ENCODE data around the gene LRCH1.

The LRCH1 gene

DNA sequence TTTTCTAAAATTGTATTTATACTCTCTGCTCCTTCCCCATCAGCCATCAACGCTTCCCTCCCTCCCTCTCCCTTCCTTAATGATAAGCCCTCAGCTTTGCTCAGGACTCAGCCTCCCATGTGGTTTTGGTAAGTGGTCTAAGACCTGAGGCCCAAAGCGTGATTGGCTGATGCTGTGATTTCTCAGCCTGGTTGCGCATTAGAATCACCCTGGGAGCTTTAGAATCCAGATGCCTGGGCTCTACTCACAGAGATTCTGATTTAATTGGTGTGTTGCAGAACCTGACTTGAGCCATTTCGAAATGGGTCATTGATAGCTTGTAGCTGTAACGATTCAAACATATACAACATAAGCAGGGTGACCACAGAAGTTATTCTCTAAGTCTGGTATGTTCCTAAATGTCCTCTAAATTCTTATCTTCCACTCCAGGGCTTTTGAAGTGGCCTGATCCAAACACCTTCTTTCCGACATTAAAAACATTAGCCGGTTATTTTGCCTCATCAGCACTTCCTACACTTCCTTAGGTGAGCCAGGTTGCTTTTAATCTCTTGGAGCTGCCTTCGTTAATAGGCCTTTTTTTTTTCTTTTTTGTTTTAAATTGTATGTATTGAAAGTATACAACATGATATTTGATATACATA, 60.6 kb downstream of the LRCH1 start:
- DNase-seq (ENCODE audit: low read depth in 2 of 2): no peak

DNA sequence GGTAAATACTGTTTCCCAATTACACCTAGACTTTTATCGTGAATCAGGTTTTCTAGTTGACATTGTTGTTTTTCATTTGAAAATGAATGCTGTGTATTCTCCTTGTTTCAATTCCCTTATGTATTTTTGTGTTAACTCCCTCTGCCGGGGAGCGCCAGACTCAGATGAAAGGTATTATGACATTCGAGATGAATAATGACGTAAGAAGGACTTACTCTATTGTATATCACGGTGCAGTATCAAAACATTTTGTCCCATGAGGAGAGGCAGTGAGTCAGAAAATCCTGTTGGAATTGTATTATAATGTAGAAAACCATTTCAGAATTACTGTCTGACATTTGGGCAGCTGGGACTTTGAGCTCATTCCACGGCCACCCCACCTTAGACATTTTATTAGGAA, 61.6 kb downstream of the LRCH1 start:
- DNase-seq (ENCODE audit: low read depth in 2 of 2): no peak

DNA sequence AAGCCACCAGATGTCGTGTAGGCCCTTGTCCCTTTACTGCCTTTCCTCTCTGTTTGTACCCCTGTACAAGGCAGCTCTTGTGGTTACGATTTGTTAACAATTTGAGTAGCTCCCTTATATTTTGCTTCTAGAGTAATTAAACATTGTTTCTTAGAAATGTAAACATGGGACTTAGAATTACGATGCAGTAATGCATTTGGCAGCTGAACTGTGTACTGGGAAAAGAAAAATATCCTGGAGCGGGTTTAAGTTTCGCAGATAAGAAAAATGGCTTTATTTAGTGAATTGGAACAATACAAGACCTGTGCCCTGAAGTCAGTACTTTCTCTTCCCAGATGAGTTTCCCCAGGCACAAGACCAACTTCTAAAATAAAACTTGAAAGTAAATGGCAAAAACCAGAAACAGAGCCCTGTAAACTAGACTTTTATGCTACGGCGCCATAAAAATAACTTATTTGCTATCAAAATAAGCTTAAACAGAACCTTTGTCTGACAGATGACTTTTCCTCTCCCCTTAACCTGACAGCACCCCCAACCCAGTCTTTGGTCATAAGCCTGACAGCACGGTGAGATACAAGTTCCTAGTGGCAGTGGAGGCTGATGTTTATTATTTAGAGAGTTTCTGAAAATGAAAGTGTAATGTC, 63.0 kb downstream of the LRCH1 start:
- no peak for DNase-seq (ENCODE audit: low read depth in 2 of 2)

DNA sequence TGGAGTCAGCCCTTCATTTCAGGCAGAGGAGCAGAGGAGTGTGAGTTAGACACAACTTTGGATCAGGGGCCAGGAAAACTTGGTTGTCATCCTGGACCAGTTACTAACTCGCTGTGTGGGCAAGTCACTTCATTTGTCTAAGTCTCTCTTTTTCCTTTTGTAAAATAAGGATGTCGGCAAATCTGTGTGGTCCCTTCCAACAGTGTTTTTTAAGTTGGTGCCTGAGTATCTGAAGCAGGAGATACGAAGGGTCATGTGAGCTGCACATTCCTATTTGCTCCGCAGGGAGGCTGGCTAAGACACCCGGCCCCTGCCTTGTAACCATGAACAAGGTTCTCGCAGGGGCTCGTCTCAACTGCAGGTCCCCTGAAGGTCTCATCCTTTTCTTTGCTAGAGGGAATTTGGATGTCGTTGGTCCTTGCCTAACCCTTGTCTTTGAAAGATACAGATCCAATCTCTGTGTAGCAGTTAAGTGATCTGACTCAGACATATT, 64.3 kb downstream of the LRCH1 start:
- DNase-seq (ENCODE audit: low read depth in 2 of 2): no peak

DNA sequence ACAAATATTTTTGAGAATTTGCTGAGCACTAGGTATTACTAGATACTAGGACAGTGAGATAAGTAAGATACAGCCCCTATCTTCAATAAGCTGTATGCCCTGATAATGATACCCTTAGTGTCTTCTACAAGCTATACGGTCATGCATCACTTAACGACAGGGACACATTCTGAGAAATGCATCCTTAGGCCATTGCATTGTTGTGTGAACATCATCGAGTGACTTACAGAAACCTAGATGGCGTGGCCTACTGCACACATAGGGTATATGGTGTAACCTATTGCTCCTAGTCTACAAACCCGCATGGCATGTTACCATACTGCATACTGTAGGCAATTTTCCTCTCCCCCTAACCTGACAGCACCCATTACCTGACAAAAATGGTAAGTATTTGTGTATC, 64.9 kb downstream of the LRCH1 start:
- DNase-seq (ENCODE audit: low read depth in 2 of 2): no peak

DNA sequence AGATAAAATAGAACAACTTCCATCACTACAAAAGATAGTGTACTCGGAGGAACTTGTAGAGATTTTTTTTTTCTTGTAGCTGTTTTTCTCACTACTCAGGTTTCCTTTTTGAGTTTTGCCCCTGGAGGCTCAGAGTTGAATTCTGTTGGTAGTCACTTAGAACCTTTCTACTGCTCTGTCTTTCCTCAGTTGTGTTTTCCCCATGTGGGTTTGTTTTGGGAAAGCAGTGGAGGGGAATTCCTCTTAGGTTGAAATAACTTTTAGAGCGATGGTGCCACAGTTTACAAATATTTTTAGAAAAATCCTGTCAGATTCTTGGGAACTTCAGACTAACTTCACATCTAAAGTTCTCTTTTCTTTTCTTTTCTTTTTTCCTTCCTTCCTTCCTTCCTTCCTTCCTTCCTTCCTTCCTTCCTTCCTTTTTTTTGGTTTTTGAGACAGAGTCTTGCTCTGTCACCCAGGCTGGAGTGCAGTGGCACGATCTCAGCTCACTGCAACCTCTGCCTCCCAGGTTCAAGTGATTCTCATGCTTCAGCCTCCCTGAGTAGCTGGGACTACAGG, 65.8 kb downstream of the LRCH1 start:
- DNase-seq (ENCODE audit: low read depth in 2 of 2): no peak

DNA sequence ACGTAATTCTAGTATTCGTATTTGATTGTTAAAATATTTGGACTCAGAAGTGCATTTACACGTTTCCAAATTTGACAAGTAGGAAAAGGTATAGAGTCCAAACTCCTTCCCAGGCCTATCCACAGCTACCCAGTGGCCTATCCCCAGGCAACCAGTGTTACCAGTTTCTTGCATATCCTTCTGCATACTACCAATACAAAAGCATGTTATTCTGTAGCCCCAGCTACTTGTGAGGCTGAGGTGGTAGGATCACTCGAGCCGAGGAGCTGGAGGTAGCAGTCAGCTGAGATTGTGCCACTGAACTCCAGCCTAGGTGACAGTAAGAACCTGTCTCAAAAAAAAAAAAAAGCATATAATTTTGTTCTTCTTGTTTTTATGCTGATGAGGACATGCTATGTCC, 67.1 kb downstream of the LRCH1 start:
- no peak for DNase-seq (ENCODE audit: low read depth in 2 of 2)

DNA sequence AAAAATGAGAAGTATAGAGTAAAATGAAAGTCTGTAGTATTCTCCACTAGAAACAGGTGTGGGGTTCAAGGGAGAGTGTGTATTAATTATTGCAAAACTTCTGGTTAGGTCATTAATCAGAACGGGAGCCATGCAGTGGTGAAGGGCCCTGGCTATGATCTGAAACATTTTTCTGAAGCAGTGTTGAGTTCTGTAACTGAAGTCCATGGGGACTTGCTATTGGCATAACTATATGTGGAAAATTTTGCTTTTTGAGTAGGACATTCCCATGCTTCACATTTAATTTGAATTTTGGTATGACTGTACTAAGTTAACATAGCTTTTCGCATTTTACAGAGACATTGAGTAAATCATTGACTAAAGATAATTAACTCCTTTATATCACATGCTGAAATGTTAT, 67.5 kb downstream of the LRCH1 start:
- no peak for DNase-seq (ENCODE audit: low read depth in 2 of 2)

DNA sequence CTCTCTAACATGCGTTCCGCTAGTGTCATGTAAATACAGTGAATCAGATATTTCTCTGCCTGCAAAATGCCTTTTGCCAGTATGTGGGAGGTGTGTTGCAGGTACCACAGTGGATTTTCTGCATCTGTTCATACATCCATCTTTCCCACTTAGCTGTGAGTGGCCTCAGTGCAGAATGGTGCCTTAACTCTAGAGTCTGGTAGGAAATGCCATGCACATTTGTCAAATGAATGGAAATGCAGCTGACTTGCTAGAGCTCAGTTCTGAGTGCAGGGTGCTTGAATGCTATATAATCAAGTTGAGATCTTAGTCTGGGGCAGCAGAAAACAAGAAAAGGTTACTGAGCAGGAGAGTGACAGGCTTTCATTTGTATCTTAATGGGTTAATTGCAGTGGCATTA, 68.2 kb downstream of the LRCH1 start:
- DNase-seq (ENCODE audit: low read depth in 2 of 2): no peak

DNA sequence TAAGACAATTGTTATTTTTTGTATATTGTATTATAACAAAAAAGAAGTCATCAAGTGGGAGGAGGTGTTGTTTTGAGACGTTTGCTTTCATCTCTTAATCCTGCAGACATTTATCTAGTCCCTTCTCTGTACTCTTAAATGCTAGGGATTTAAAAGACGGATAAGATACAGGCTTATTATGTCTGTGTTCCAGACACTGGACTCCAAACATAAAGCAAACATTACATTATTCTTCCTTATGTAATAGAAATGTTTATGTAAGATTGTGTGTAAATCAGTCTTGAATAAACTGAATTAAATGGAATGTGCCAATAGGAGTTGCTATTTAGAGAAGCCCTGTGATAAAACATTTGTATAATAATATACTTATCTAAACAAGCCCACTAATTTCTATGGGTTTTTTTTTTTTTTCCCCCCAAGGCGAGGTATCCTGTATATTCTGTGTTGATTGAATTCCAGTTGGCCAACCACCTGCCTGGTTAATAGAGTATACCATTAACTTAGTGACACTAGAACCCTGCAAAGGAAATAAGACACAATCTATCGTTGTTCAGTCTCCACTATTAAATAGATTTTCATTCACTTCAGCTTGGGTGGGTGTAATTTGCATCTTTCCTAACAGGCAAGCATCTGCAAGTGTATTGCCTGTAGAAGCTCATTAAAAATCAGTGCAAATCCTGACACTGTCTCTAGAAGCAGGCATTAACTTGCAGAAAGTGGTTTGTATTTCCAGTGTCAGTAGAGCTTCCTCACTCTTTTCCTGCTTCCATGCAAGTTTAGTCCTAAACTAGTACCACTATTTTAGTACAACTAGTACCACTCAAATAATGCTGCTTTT, 69.0 kb downstream of the LRCH1 start:
- no peak for DNase-seq (ENCODE audit: low read depth in 2 of 2)

DNA sequence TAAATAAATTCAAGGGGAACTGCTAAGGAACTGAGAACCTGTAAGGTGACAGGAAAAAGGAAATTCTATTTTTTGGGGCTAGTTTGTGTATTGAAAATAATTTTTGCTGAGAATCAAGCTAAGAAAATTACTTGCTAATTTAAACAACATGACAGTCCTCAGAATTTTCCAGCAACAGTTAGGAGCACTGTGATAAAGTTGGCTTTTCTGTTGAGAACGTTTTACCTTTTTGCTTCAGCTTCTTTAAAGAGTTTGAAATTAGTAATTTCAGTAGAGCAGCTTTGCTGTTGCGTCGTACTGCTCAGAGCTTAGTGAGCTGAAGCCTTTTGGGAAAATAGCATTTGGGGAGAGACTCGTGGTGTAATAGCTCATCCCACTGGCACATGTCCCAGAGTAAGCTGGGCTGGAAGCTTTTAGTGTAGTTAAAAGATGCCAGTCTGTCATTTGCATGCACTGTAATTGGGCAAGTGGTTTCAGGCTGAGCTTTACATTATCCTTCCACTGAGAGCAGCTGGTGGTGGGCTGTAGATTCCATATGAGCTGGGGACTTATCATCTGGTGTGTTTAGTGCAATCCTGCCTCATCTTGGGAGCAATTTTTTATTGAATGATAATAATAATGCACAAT, 69.8 kb downstream of the LRCH1 start:
- no peak for DNase-seq (ENCODE audit: low read depth in 2 of 2)

DNA sequence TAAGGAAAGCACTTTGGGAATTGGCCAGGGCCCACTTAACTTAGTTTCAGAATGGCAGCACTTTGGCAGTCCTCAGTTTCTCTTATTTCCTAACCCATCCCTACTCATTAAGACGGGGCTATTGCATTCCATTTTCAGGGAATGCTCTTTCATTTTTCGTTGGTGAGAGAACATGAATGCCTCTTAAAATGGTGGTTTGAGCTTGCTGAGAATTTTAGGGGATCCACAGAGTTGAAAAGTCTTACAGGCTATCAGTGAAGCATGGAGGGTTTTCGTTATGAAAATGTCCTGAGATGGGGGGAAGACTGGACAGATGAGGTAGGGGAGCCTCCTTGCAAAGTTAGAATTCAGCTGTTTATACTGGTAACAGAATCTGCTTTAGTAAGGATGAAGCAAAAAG, 71.4 kb downstream of the LRCH1 start:
- DNase-seq (ENCODE audit: low read depth in 2 of 2): no peak

DNA sequence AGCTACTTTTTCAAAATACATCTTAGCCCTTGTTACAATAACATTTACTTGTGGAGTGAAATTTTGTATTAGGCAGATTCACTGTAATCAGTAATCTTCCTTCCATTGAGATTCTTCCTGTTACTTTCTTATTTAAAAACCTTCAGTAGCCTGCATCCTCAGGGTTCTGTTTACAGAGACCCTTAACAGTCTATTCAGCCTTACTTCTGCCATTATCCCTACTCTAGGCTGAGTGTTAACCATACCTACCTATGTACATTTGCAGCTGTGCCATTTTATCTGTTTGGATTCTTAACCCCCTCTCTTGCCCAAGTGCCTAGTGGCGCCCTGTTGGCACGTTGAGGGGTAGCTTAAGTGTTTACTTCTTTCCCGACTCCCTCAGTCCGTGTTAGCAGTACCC, 71.9 kb downstream of the LRCH1 start:
- DNase-seq (ENCODE audit: low read depth in 2 of 2): no peak

DNA sequence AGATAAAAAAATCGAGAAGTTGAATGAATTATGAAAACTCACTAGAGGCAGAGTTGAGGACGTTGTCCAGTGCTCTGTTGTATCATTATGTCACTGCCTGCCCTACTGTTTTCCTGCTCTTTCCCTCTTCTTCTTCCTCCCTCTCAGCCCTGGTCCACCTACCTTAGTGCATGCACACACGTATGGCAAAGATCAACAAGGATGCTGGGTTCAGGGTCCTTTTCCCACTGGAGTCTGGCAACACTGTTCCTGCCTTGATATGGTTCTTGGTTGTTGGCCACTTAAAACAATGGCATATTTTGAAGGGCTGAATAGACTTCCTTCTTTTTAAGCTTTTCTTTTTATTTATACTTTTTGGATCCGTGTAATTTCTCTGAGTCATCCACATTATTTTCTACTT, 74.5 kb downstream of the LRCH1 start:
- no peak for DNase-seq (ENCODE audit: low read depth in 2 of 2)

DNA sequence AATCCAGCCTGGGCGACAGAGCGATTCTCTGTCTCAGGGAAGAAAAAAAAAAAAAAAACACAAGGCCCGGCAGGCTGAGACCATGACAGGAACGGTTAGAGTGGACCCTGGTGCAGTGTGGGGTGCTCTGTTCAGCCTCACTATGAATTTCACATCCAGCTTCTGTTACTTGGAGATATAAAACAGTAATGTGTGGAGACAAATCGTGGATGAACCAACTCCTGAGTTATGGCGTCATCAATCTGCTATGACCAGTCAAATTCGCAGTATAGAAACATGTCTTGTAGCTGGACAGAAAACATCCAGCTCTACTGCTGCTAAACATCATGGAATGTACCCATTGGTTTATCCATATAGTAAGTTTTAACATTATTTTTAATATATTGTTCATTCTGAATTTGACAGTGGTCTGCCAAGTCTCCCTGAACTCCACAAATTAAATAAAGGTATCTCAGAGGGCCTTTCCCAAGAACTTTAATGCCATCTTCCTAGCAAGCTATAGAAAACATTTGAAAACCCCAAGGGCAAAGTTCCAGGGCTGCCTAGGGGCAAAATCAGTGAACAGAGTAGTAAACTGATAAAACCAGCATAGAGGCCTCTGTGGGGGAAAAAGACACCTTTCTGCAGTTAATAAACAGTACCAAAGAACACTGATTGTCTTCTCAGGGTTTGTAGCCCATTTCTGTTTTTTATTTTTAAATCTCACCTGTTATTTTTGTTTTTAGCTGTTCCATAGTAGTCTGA, 75.8 kb downstream of the LRCH1 start:
- no peak for DNase-seq (ENCODE audit: low read depth in 2 of 2)

DNA sequence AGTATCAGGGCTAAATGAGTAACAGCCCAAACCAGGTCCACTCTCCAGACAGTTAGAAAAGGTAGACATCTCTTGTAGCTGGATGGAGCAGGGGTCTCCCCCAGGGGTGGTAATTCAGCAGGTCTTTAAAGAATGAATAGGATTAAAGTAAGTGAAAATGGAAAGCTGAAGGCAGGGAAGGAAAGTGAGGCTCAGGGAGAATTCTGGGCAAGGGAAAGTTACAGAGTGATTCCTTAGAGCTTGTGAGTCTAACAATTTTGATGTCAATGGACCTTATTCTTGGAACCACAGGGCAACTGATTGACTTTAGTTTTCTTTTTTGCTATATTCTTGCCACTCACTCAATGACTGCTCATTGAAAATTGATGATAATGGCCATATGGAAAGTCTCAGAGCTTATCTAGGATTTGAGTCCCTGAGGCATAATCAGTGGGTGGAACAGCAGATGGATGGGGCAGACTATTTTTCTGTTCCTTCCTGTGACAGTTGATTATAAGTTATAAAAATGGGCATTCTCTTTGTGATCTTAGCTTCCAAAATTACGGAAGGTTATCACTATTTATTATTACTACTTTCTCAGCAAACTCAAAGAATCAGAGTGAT, 76.9 kb downstream of the LRCH1 start:
- DNase-seq (ENCODE audit: low read depth in 2 of 2): no peak

DNA sequence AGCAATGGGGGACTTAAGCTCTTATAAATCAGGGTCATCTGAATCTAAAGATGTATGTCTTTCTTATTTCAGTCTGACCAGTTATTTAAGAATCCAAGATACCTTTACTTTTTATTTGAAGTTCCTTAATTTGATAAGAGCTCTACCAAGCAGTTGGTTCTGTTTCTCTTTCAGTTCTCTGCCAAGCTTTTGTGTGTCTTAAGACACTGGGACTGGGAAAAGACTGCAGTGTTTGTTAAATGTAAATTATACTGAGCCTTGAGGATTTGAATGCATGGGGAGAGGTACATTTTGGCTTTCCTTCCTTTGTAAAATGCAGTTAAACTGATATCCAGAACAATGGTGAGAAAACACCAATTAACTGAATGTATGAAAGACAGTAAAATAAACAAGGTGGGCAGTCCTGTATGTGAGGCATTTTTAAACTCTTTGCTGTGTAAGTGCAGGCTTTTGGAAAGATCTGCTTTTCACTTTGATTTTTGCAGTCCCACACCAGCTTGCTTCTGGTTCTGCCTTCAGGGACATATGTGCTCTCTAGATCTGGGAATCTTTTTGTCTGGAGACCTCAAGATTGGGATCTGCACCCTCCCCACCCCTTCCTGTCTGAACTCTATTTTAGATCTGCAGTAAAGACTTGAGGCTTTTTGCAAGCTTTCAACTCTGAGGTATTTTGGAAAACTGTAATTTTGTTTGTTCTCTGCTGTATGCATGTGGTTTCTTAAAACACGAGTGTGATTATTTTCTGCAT, 77.6 kb downstream of the LRCH1 start:
- DNase-seq (ENCODE audit: low read depth in 2 of 2): no peak

DNA sequence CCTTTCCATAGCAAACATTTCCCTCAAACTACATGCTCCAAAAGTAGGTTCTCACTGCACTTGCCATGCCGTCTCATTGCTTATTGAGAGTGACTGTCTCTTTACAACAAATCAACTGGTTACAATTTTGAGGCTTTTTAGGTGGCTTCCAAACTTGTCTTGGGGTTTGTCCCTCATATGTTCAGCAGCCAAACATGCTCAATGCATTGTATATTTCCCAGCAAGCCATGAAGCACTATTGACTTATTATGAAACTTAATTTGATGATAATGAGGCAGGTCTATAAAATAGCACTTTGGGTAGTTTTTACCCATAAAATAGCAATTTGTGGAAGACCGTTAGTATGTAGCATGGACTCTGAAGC, 78.2 kb downstream of the LRCH1 start:
- DNase-seq (ENCODE audit: low read depth in 2 of 2): no peak

DNA sequence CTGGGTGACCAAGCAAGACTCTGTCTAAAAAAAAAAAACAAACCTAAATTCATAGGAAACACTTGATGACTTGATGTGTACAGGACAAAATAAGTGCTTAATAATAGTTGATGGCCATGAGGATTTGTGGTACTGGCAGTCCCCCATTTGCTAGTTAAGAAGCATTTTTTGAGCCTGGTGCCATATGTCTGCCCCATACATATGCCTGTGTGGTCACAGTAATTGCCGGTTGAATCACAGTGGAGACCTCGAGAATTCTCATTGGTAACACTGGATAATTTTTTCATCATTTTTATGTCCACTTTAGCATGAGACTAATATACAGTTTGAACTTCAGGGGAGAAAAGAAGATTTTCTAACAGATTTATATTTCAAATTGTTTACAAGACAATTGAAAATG, 79.2 kb downstream of the LRCH1 start:
- no peak for DNase-seq (ENCODE audit: low read depth in 2 of 2)

DNA sequence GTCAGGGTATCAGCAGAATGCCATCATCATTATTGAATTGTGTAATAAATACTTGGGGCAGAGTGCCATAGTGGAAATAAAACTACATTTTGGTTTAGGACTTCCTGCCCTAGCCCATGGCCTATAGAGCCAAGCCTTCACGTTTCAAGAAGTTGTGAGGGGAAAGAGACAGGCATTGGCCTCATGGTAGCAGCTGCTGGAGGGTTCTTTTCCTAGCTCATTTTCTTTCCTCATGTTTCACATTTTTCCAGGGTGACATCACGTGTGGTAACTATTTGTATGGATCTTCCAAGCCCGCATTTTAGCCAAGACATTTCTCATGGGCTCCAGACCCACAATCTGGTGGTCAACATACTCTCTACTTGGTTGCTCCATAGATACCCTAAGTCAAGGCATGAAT, 80.4 kb downstream of the LRCH1 start:
- DNase-seq (ENCODE audit: low read depth in 2 of 2): no peak

All from stimulated activated CD8-positive, alpha-beta memory T cell treated with anti-CD3 and anti-CD28 coated beads, Interleukin-7, amount 100 ng/mL, for 4 hours (primary cell).